Right atrium auricular region (tissue), 2 donors: Measurements from ENCODE around the gene FOXN3. TPM values are rescaled to one million over a fixed set of nuclear protein-coding genes. Genes with fewer than 3 reads are reported as not detected.

ENCODE experiments used
- DNase-seq: peaks from one replicate; pipeline ENCODE4 v3.0.0-alpha.2; 2019; ENCODE audit warnings: low spot score
- H3K27ac ChIP-seq, 2 donors: fragments of 200-600 bp; sonication (generic); 1 replicate in 1 of 2; 2 replicates in 1 of 2; pipeline ENCODE4 v1.5.1; 2016 to 2019
- H3K27me3 ChIP-seq, 2 donors: fragments of 200-600 bp; sonication (generic); one replicate each; pipeline versions ENCODE4 v1.5.1 to v1.6.0; 2017 to 2019
- H3K36me3 ChIP-seq: fragments of 200-600 bp; sonication (generic); one replicate; pipeline ENCODE4 v1.5.1; 2016
- H3K4me1 ChIP-seq, 2 donors: fragments of 200-600 bp; sonication (generic); one replicate each; pipeline versions ENCODE4 v1.5.1 to v1.6.0; 2017 to 2019
- H3K4me3 ChIP-seq, 2 donors: fragments of 200-600 bp; sonication (generic); 1 replicate in 1 of 2; 2 replicates in 1 of 2; pipeline ENCODE4 v1.5.1; 2017 to 2019; ENCODE audit warnings: mild to moderate bottlenecking in 1 of 2, moderate library complexity in 1 of 2
- H3K9me3 ChIP-seq, 2 donors: fragments of 200-600 bp; sonication (generic); one replicate each; pipeline ENCODE4 v1.5.1; 2019
- CTCF ChIP-seq, 2 donors: fragments of 200-600 bp; sonication (generic); IDR thresholded peaks; one replicate each; pipeline ENCODE4 v1.5.1; 2019; ENCODE audit warnings: antibody characterized with exemption in 2 of 2
- total RNA-seq, 2 donors: library from RNA; depleted of rRNA; stranded (reverse); fragments of >200 nt; gene quantifications; one replicate each; pipeline ENCODE4 v1.1.0, GENCODE V29; 2016

Gene FOXN3
- total RNA-seq, 2 donors from 2014 or later, result 80.1 to 90.3 TPM

- TF ChIP-seq CTCF (IDR thresholded peaks at IDR 0.05), result no peak
- no peak for DNase-seq
- Histone ChIP-seq H3K36me3 (no peaks in the 10 kb centered on the region), H3K27me3 (no peaks in the 10 kb centered on the region), H3K4me1 (peaks cover 0 to 35% of the 10 kb centered on the region in 2 donors), H3K9me3 (no peaks in the 10 kb centered on the region), H3K27ac (peak overlapping the region in 1 of 2 donors; percentile 69), H3K4me3 (no peak overlapping the region)
Measured at GRCh38 chr14:89215114-89215513, 201.9 kb downstream of the FOXN3 start.

- Histone ChIP-seq H3K4me3 (no peak overlapping the region), H3K27me3 (no peaks in the 10 kb centered on the region), H3K36me3 (no peaks in the 10 kb centered on the region), H3K9me3 (no peaks in the 10 kb centered on the region), H3K27ac (peak overlapping the region; percentile 9 to 69), H3K4me1 (peaks cover 0 to 35% of the 10 kb centered on the region in 2 donors)
- TF ChIP-seq CTCF (IDR thresholded peaks at IDR 0.05), result peak in 1 of 2 donors; percentile 48
- peak; percentile 87 for DNase-seq
Measured at GRCh38 chr14:89214221-89214965, 202.6 kb downstream of the FOXN3 start.

- H3K4me3 ChIP-seq, result no peak overlapping the region
- no peaks in the 10 kb centered on the region for H3K27me3 ChIP-seq
- peaks cover 0 to 39% of the 10 kb centered on the region in 2 donors for H3K4me1 ChIP-seq
- no peaks in the 10 kb centered on the region for H3K9me3 ChIP-seq
- DNase-seq, result no peak
- TF ChIP-seq CTCF (IDR thresholded peaks at IDR 0.05), result no peak
- H3K27ac ChIP-seq, result no peak overlapping the region
- H3K36me3 ChIP-seq, result no peaks in the 10 kb centered on the region
Measured at GRCh38 chr14:89212386-89213235, 204.4 kb downstream of the FOXN3 start.

- DNase-seq, result no peak
- H3K27me3 ChIP-seq, result no peaks in the 10 kb centered on the region
Measured at GRCh38 chr14:89209558-89209957, 207.5 kb downstream of the FOXN3 start.

GRCh38 chr14:89207925-89208328 is 209.1 kb downstream of the FOXN3 start:
- no peak for DNase-seq
- Histone ChIP-seq H3K27ac (no peak overlapping the region), H3K9me3 (no peaks in the 10 kb centered on the region), H3K36me3 (no peaks in the 10 kb centered on the region), H3K4me1 (peaks cover 0 to 13% of the 10 kb centered on the region in 2 donors), H3K27me3 (no peaks in the 10 kb centered on the region), H3K4me3 (no peak overlapping the region)
- TF ChIP-seq CTCF (IDR thresholded peaks at IDR 0.05), result no peak

More at GRCh38 chr14:89209558-89209957, 207.5 kb downstream of the FOXN3 start:
- Histone ChIP-seq H3K9me3 (no peaks in the 10 kb centered on the region), H3K36me3 (no peaks in the 10 kb centered on the region), H3K27ac (no peak overlapping the region), H3K4me1 (peaks cover 0 to 24% of the 10 kb centered on the region in 2 donors), H3K4me3 (no peak overlapping the region)
- TF ChIP-seq CTCF (IDR thresholded peaks at IDR 0.05), result no peak
